Lung (tissue), 12 donors: ENCODE results near the gene MYOZ3. TPM values are rescaled to one million over a fixed set of nuclear protein-coding genes. Genes with fewer than 3 reads are reported as not detected.
A peak's percentile ranks its signal among the peaks of the same experiment; 100 is the strongest.

Experiments used
- ATAC-seq: fragments of 200-7000 bp; cut with Tn5 transposase; one replicate; pipeline ENCODE4 v1.9.1; 2020; ENCODE audit warnings: moderate number of reproducible peaks; ENCODE audit not compliant: insufficient read depth, low FRiP score
- DNase-seq, 3 donors: peaks; one replicate each; pipeline ENCODE4 v3.0.0-alpha.2; 2013 to 2017
- H3K27ac ChIP-seq, 2 donors: one replicate each; pipeline ENCODE4 v1.5.1; 2013; ENCODE audit warnings: mild to moderate bottlenecking in 2 of 2, moderate library complexity in 2 of 2, control low read depth in 1 of 2, inconsistent platforms in 1 of 2, low read depth in 1 of 2, low read length in 1 of 2
- H3K27me3 ChIP-seq, 3 donors: one replicate each; pipeline ENCODE4 v1.5.1; 2013; ENCODE audit warnings: low read length in 2 of 3; ENCODE audit not compliant: control insufficient read depth in 3 of 3, insufficient read depth in 3 of 3
- H3K36me3 ChIP-seq, 4 donors: one replicate each; pipeline ENCODE4 v1.5.1; 2013; ENCODE audit warnings: low read length in 4 of 4, mild to moderate bottlenecking in 1 of 4, moderate library complexity in 1 of 4; ENCODE audit not compliant: control insufficient read depth in 4 of 4, insufficient read depth in 4 of 4
- H3K4me1 ChIP-seq, 5 donors: one replicate each; pipeline ENCODE4 v1.5.1; 2013; ENCODE audit warnings: low read length in 5 of 5, mild to moderate bottlenecking in 2 of 5, moderate library complexity in 1 of 5; ENCODE audit not compliant: control insufficient read depth in 5 of 5, insufficient read depth in 5 of 5
- H3K4me3 ChIP-seq: one replicate; pipeline ENCODE4 v1.5.1; 2013; ENCODE audit warnings: mild to moderate bottlenecking, control low read depth, moderate library complexity
- H3K9ac ChIP-seq, 2 donors: one replicate each; pipeline ENCODE4 v1.5.1; 2013; ENCODE audit warnings: low read length in 2 of 2, control low read depth in 1 of 2; ENCODE audit not compliant: insufficient read depth in 1 of 2
- H3K9me3 ChIP-seq, 4 donors: one replicate each; pipeline ENCODE4 v1.5.1; 2013; ENCODE audit warnings: low read length in 3 of 4, mild to moderate bottlenecking in 1 of 4, moderate library complexity in 1 of 4; ENCODE audit not compliant: control insufficient read depth in 4 of 4, insufficient read depth in 3 of 4
- WGBS, 2 donors: extraction: QIAGEN DNeasy Blood & Tissue Kit; methylation state at CpG; one replicate each; pipeline ENCODE4 v1.1.7; 2013; 5-methylcytosine and 5-hydroxymethylcytosine counted together
- polyA plus RNA-seq, 2 donors: library from polyadenylated mRNA; stranded (reverse); fragments of 200-250 nt; gene quantifications; one replicate each; pipeline ENCODE4 v1.2.1, GENCODE V29; 2013
- total RNA-seq, 2 donors: library from RNA; depleted of rRNA in 1 of 2; stranded (reverse); fragments of >200 nt in 1 of 2; gene quantifications; one replicate each; pipeline ENCODE4 v1.2.1, GENCODE V29; 2014 to 2021
- TF ChIP-seq, protein P1 (sequence below): IDR thresholded peaks from 2 replicates; pipeline ENCODE4 v1.5.1; 2012; ENCODE audit warnings: mild to moderate bottlenecking; ENCODE audit errors: control extremely low read depth, extremely low read depth
- donor health status: control.
- donor health status: control.
- donor health status: Bipolar disorder and iron deficiency.
- donor health status: healthy.
- donor health status: DM: yes; HTN: yes; CAD: no.

Gene MYOZ3
- total and polyA plus RNA-seq, 4 donors, result 0.39 to 2.4 (median 0.48) TPM

DNA sequence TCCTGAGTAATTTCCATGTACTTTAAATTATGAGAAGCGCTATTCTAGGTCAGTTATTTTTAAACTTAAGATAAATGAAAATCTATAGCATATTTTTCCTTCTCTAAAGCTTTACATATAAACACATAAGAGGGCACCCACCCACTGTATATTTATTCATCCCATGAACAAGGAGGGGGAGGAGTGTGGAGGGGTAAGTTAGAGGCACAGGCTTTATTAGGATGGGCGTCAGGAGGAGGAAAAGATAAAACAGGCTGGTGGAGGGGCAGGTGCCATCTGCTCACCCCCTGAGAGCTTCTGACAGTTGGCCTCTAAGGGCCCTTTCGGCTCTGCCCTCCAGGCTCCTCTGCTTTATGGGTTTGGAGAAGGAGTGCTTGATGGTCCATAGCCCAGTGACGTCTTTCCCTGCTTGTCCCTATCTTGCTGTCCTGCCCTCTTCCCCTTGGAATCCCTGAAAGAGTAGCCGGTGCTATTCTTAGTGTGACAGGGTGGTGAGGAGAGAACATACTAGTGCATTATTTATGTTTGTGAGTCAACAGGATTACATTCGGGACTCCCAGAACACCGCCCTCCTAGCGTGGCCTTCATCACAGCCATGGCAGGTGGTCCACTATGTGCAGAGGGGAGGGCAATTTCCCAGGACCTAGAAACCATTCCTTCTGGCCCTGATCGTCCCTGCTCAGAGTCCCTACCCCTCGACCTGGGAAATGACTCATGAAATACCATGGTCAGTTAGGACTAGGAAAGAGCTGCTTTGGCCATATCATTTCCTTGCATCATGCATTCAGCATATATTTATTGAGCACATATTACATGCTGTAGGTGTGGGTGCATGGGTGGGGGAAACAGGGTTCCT is 28.5 kb upstream of the MYOZ3 start:
- Histone ChIP-seq H3K36me3 (peaks cover 0 to 2% (median 0%) of the 10 kb centered on the region in 4 donors), H3K4me1 (peaks cover 0 to 27% (median 11%) of the 10 kb centered on the region in 5 donors), H3K9me3 (no peaks in the 10 kb centered on the region), H3K4me3 (no peak overlapping the region), H3K27me3 (no peaks in the 10 kb centered on the region), H3K27ac (peak overlapping the region; percentile 0 to 79), H3K9ac (no peak overlapping the region)
- DNase-seq (no peak), ATAC-seq (no peak)
- TF ChIP-seq, protein P1, sequence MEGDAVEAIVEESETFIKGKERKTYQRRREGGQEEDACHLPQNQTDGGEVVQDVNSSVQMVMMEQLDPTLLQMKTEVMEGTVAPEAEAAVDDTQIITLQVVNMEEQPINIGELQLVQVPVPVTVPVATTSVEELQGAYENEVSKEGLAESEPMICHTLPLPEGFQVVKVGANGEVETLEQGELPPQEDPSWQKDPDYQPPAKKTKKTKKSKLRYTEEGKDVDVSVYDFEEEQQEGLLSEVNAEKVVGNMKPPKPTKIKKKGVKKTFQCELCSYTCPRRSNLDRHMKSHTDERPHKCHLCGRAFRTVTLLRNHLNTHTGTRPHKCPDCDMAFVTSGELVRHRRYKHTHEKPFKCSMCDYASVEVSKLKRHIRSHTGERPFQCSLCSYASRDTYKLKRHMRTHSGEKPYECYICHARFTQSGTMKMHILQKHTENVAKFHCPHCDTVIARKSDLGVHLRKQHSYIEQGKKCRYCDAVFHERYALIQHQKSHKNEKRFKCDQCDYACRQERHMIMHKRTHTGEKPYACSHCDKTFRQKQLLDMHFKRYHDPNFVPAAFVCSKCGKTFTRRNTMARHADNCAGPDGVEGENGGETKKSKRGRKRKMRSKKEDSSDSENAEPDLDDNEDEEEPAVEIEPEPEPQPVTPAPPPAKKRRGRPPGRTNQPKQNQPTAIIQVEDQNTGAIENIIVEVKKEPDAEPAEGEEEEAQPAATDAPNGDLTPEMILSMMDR, result no peak
- 69 to 78% methylated on average over 10 of the region's 10 CpGs for WGBS, 2 donors

- no peak for ATAC-seq
- Histone ChIP-seq H3K27me3 (no peaks in the 10 kb centered on the region), H3K9me3 (no peaks in the 10 kb centered on the region), H3K36me3 (peaks cover 0 to 2% (median 0%) of the 10 kb centered on the region in 4 donors), H3K9ac (no peak overlapping the region), H3K27ac (peak overlapping the region in 1 of 2 donors; percentile 58), H3K4me1 (peaks cover 0 to 24% (median 13%) of the 10 kb centered on the region in 5 donors), H3K4me3 (no peak overlapping the region)
- TF ChIP-seq, protein P1, result no peak
- 71 to 73% methylated on average over 2 of the region's 2 CpGs for WGBS, 2 donors
- no peak for DNase-seq
Measured at GRCh38 chr5:150633429-150633828, 27.6 kb upstream of the MYOZ3 start.

- no peak for ATAC-seq
- no peaks in the 10 kb centered on the region for H3K27me3 ChIP-seq
- peaks cover 17 to 40% (median 26%) of the 10 kb centered on the region in 5 donors for H3K4me1 ChIP-seq
- TF ChIP-seq, protein P1, result no peak
- peak overlapping the region; percentile 63 to 68 for H3K27ac ChIP-seq
- H3K36me3 ChIP-seq, result peaks cover 0 to 2% (median 0%) of the 10 kb centered on the region in 4 donors
- H3K9me3 ChIP-seq, result no peaks in the 10 kb centered on the region
- WGBS, 2 donors, result 79 to 85% methylated on average over 6 of the region's 6 CpGs
- peak in 1 of 3 donors; percentile 50 for DNase-seq
- H3K4me3 ChIP-seq, result no peak overlapping the region
- H3K9ac ChIP-seq, result no peak overlapping the region
Measured at GRCh38 chr5:150636391-150637244, 24.4 kb upstream of the MYOZ3 start.
